ENCODE data around the gene DAZL. TPM values are rescaled to one million over a fixed set of nuclear protein-coding genes. Genes with fewer than 3 reads are reported as not detected.

DAZL gene
- total RNA-seq, 1 experiment from 2014 or later = not detected

- CTCF ChIA-PET = no interaction called here
- intact Hi-C loops (cut with micrococcal nuclease; ENCODE audit: unreplicated experiment) = no loop called here
- TF ChIP-seq, protein P1, sequence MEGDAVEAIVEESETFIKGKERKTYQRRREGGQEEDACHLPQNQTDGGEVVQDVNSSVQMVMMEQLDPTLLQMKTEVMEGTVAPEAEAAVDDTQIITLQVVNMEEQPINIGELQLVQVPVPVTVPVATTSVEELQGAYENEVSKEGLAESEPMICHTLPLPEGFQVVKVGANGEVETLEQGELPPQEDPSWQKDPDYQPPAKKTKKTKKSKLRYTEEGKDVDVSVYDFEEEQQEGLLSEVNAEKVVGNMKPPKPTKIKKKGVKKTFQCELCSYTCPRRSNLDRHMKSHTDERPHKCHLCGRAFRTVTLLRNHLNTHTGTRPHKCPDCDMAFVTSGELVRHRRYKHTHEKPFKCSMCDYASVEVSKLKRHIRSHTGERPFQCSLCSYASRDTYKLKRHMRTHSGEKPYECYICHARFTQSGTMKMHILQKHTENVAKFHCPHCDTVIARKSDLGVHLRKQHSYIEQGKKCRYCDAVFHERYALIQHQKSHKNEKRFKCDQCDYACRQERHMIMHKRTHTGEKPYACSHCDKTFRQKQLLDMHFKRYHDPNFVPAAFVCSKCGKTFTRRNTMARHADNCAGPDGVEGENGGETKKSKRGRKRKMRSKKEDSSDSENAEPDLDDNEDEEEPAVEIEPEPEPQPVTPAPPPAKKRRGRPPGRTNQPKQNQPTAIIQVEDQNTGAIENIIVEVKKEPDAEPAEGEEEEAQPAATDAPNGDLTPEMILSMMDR (IDR thresholded peaks at IDR 0.05) = no peak
- no peak for TF ChIP-seq SIN3A (IDR thresholded peaks at IDR 0.05; ENCODE audit: borderline replicate concordance, insufficient read depth, low read depth, low read length)
- no peak for TF ChIP-seq POLR2AphosphoS5 (IDR thresholded peaks at IDR 0.05; ENCODE audit: low read depth, low read length)
- TF ChIP-seq TCF7L2 (IDR thresholded peaks at IDR 0.05; ENCODE audit: low read depth, low read length) = no peak
- Histone ChIP-seq H3K36me3 (ENCODE audit: control insufficient read depth, insufficient read depth, low read length) (no peaks in the 10 kb centered on the region), H3K4me3 (ENCODE audit: low read depth in 2 of 2, low read length in 2 of 2) (no peak overlapping the region), H3K4me1 (ENCODE audit: control insufficient read depth, insufficient read depth, low read length) (no peaks in the 10 kb centered on the region; the same call in 1 of the 2 replicates), H3K9me3 (ENCODE audit: control insufficient read depth, insufficient read depth, low read depth, low read length) (no peaks in the 10 kb centered on the region), H3K27me3 (ENCODE audit: control insufficient read depth, insufficient read depth, low read length) (no peaks in the 10 kb centered on the region), H3K27ac (ENCODE audit: low read length) (no peak overlapping the region)
- BruUV-seq (replicated peaks) = no TSS peak
- no peak for ATAC-seq
- DNase-seq (ENCODE audit: low read depth, low spot score) = no peak
- in situ Hi-C loops (cut with HindIII; ENCODE audit: low pct_unique_long_range_greater_than_20kb, low sequenced_read_pairs) = no loop called here
- POLR2A ChIA-PET = no interaction called here
Observed at GRCh38 chr3:16548721-16549120, 56.5 kb downstream of the DAZL start.

DNA sequence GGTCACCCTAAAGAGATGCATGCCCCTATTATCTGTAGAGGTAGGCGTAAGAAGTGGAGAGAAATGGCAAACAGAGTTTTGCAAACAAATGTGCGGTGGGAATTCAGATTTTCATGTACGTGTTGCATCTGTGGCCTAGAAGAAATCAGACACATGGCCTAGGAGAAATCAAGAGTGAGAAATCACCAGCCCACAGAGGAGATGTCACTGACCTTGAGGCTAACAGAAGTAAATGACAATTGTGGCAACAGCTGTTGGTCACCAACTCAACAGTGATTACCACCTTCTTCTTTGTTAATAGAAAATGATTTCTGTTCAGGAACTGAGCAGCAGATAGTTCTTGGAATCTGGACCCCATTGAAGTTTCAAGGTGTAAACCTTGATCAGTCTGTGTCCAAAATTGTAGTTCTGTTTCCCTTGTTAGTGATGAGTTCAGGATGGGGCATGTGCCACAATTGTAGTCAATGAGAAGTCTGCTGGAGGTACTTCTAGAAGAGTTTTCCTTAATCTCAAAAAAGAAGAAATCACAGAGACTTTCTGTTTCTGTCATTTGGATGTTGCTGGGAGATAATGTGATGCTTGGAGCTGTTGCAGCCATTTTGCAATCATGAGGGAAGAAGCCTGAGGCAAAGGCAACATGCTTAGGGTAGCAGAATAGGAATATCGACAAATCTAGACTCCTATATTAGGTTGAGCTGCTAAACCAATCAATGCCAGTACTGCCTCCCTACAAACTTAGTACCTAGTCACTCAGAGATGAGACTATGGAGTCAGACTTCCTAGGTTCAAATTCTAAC lies 57.5 kb downstream of the DAZL start:
- TF ChIP-seq, protein P1 (IDR thresholded peaks at IDR 0.05) = no peak
- TF ChIP-seq, protein P2, sequence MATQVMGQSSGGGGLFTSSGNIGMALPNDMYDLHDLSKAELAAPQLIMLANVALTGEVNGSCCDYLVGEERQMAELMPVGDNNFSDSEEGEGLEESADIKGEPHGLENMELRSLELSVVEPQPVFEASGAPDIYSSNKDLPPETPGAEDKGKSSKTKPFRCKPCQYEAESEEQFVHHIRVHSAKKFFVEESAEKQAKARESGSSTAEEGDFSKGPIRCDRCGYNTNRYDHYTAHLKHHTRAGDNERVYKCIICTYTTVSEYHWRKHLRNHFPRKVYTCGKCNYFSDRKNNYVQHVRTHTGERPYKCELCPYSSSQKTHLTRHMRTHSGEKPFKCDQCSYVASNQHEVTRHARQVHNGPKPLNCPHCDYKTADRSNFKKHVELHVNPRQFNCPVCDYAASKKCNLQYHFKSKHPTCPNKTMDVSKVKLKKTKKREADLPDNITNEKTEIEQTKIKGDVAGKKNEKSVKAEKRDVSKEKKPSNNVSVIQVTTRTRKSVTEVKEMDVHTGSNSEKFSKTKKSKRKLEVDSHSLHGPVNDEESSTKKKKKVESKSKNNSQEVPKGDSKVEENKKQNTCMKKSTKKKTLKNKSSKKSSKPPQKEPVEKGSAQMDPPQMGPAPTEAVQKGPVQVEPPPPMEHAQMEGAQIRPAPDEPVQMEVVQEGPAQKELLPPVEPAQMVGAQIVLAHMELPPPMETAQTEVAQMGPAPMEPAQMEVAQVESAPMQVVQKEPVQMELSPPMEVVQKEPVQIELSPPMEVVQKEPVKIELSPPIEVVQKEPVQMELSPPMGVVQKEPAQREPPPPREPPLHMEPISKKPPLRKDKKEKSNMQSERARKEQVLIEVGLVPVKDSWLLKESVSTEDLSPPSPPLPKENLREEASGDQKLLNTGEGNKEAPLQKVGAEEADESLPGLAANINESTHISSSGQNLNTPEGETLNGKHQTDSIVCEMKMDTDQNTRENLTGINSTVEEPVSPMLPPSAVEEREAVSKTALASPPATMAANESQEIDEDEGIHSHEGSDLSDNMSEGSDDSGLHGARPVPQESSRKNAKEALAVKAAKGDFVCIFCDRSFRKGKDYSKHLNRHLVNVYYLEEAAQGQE (IDR thresholded peaks at IDR 0.05; ENCODE audit: insufficient read depth in 1 of 2, low read depth in 2 of 2, low read length in 1 of 2) = no peak
- no peak for TF ChIP-seq TCF7L2 (IDR thresholded peaks at IDR 0.05; ENCODE audit: low read depth, low read length)
- TF ChIP-seq SIN3A (IDR thresholded peaks at IDR 0.05; ENCODE audit: borderline replicate concordance, insufficient read depth, low read depth, low read length) = no peak
- TF ChIP-seq POLR2AphosphoS5 (IDR thresholded peaks at IDR 0.05; ENCODE audit: low read depth, low read length) = no peak
- Histone ChIP-seq H3K4me1 (ENCODE audit: control insufficient read depth, insufficient read depth, low read length) (no peaks in the 10 kb centered on the region; the same call in 1 of the 2 replicates), H3K27ac (ENCODE audit: low read length) (no peak overlapping the region), H3K9me3 (ENCODE audit: control insufficient read depth, insufficient read depth, low read depth, low read length) (no peaks in the 10 kb centered on the region), H3K36me3 (ENCODE audit: control insufficient read depth, insufficient read depth, low read length) (no peaks in the 10 kb centered on the region), H3K27me3 (ENCODE audit: control insufficient read depth, insufficient read depth, low read length) (peaks cover under 1% of the 10 kb centered on the region; the same call in 1 of the 2 replicates), H3K4me3 (ENCODE audit: low read depth in 2 of 2, low read length in 2 of 2) (no peak overlapping the region)
- intact Hi-C loops (cut with micrococcal nuclease; ENCODE audit: unreplicated experiment) = no loop called here
- in situ Hi-C loops (cut with HindIII; ENCODE audit: low pct_unique_long_range_greater_than_20kb, low sequenced_read_pairs) = no loop called here
- no peak for ATAC-seq
- ChIA-PET POLR2A (no interaction called here), CTCF (no interaction called here)
- no TSS peak for BruUV-seq (replicated peaks)
- DNase-seq (ENCODE audit: low read depth, low spot score) = no peak

All from Panc1 (cell line).